GM18867 (cell line): ENCODE data around the gene TCL1B.
"Not testable (repeated sequence)": the region's sequence is repeated elsewhere in the genome, so short reads cannot be mapped to it uniquely, and the experiment has no call there.

ENCODE experiments used
- ATAC-seq: cut with Tn5 transposase; IDR thresholded peaks from one replicate; pipeline ENCODE4 v1.9.1; 2021; ENCODE audit warnings: mild to moderate bottlenecking, moderate library complexity; ENCODE audit not compliant: unreplicated experiment

Gene TCL1B, protein sequence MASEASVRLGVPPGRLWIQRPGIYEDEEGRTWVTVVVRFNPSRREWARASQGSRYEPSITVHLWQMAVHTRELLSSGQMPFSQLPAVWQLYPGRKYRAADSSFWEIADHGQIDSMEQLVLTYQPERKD

DNA sequence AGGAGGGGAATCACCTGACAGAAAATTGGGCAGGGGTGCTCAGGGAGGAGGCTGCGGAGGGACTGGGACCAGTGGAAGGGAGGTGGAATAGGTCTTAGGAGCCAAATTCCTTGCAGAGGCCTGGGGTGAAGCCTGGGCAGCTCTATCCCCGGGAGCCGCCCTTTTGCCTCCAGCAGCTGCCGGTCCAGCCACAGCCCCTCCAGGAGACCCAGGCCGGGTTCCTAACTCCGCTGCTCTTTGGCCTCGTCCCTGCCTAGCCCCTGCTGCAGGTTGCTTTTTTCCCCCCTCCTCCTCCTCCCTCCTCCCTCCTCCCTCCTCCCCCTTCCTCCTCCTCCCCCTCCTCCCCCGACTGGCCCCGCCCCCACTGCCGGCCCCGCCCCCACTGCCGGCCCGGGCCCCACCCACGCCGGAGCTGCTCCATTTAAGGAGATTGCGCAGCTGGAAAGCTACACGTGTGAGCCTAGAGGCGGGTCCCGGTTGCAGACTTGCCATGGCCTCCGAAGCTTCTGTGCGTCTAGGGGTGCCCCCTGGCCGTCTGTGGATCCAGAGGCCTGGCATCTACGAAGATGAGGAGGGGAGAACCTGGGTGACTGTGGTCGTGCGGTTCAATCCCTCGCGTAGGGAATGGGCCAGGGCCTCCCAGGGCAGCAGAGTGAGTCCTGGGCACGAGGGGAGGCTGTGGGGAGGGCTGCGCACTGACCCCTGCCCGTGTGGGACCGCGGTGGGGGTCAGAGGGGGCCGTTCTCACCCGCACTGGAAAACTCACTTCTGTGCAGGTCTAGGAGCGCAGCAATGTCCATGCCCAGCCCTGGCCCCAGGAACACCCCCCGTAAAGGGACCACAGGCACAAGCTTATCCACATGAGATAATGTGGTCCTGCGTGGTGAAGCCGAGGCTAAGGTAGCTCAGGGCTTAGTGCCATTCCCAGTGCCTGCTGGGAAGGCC is at the start of gene TCL1B:
Gene TCL1B, plus strand, starts transcription at position 449 of the 945 bp plus-strand sequence. Its CDS starts 42 bp downstream, at position 491.
- ATAC-seq: no peak

DNA sequence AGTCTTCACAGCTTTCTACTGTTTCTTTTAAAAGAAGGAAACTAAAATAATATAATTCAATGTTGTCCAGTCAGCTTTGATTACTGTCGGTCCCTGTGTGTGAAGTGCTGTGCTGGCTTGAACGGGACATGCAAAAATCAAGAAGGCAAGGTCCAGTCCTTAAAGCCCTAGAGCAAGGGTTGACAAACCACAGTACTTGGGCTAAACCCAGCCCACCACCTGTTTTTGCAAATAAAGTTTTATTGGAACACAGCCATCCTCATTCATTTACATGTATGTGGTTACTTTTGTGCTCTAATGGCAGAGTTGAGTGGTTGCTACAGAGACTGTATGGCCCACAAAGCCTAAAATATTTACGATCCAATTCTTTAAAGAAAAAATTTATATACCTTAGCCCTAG is 41.2 kb upstream of the TCL1B start:
- ATAC-seq: no peak

DNA sequence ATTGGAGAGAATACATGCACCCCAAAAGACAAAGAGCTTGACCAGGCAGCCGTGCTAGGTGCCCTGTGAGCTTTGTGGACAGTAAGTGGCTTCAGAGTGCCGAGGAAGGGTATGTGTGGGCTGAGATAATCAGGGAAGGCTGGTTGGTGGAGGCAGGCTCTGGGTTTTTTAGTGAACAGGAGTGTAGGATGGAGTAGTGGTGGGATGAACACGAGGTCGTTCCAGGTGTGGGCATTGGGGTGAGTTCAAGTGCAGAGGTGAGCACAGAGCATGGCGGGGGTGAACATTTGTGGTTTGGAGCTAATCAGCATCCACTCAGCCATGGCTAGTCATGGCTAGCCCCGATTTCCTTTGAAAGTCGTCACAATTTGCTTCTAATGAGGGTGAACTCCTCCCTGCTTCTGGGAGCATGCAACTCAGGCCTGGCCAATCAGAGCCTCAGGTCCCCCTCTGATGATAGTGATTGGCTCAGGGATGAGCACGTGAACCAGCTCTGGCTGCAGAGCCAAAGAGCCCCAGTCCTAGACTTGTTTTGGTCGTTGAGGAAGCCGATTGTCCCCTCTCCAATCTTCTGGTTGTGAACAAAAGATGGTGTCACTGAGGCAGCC is 40.7 kb upstream of the TCL1B start:
- ATAC-seq: no peak

DNA sequence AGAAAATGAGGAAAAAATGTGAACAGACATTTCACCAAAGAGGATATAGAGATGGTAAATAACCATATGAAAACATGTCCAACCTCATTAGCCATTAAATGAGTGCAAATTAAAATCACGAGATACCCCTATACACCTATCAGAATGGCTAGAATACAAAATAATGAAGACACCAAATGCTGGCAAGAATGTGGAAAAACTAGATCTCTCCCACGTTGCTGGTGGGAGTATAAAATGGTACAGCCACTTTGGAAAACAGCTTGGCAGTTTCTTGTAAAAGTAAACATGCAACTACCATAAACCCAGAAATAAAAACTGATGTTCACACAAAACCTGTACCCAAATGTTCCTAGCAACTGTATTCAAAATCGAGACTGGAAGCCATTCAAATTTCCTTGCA is 38.3 kb upstream of the TCL1B start:
- ATAC-seq: no peak

DNA sequence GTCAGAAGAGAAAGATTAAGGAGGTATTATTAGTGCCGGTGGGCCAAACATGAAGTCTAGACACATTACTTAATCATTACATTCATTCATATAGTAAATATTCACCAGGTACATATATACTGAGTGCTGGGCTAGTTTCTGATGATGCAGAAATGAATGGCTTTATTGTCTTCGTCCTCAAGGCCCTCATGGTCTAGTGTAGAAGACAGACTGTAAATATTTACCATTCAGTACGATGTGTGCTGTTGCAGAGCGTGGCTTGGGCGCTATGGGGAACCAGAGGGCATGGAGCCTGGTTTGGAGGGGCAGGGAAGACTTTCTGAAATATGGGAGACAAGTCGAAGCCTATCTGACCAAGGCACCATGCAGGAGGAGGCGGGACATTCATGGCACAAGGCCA is 37.0 kb upstream of the TCL1B start:
- no peak for ATAC-seq

DNA sequence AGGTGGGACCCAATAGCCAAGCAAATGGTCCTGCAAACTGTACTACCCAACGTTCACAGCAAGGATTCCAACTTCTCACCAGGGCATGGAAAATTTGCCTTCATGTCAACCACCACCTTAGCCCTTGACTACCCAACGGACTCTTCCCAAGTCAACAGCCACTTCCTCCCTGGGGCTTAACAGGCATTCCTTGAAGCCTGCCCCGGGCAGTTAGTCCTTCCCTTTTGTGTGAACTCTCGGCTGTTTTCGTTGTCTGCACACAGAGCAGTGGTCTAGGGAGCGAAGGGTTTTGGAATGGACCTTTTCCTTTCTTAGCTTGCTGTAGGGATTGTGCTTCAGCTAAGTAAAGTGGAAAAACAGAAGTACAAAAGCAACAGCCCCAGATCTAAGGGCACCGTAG is 35.2 kb upstream of the TCL1B start:
- ATAC-seq: no peak

DNA sequence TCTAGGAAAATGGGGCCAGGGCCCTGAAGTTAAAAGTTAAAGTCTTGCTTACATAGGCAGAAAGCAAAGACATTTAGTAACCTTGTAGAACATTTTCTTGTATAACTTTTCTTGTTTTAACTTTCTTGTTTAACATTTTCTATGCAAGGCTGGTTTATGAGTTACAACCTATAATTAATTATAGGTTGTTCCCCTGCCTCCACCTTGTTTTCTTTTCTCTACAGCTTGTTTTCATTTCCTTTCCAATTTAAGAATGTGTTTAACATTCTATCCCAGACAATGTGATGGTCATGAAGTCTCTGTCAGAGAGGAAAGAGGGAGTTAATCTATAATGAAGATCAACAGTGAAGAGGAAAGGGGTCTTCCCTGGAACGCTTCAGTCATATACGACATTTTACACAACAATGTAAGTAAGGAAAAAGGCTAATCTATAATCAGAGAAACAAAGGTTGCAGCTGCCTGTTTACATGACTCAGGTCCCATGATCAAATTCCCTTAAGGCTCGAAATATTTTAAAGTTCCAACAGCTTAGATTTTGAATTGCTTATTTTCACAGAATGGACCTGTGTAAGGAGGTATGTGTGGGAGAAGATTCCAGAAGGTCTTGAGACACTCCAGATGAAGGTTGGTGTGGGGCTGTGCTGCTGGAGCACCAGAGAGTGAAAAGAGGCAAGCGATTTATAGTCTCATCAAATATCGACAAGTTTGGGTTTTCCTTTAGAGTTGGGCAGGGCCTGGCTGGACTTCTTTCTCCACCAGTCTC is 34.2 kb upstream of the TCL1B start:
- no peak for ATAC-seq

DNA sequence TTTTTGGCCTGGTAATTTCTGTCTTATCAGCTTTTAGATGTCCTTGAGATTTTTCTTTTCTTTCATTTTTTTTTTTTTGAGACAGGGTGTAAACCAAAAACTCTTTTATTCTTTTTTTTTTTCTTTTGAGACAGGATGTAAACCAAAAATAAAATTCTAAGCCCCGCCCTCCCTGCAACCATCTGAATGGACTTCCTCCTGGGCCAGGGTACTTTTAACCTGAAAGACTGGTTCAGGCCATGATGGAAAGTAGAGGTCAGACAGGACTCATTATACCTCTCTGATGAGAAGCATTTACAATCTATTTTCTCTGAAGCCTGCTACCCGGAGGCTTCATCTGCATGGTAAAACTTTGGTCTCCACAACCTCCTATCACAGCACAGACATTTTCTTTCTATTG is 33.5 kb upstream of the TCL1B start:
- ATAC-seq: no peak

DNA sequence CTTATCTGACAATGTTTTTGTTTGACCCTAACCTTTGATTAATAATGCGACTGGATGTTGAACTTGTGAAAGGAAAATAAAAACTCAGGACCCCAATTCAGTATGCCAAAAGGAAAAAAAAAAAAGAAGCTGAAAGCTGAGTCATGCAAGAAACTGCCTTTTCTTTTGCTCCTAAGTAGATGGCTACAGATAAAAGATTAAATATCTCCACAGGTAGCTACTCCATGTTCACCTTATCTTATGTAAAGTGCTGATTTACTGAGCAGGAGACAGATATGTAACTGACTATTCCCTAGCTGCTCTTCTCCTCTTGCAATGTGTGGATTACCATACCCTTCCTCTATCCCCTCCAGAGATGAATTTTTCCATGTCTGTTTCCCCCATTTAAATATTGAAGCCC is 30.8 kb upstream of the TCL1B start:
- no peak for ATAC-seq

DNA sequence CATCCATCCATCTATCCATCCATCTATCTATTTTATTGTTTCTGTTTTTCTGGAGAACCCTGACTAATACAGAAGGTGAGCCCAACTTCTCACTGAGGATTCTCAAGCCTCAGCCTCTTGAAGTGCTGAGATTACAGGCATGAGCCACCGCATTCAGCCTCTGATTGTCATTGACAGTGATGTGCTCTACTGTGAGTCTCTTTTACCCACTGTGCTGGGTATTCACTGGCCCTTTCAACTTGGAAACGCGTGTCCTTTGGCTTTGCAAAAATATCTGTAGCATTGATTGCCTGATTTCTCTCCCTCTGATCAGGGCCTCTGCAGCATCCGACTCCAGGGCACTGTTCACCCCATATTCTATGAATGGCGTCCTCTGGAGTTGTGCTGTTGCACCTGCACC is 29.6 kb upstream of the TCL1B start:
- no peak for ATAC-seq

DNA sequence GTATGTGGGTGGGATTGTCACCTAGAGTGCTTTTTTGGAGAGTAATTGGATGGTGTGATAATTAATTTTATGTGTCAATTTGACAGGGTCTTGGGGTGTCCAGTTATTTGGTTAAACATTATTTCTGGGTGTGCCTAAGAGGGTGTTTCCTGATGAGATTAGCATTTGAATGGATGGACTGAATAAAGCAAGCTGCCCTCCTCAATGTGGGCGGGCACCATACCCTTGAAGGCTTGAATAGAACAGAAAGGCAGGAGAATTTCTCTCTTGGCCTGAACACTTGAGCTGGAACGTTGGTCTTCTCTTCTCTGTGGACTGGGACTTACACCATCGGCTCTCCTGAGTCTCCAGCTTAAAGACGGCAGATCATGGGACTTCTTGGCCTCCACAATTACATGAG is 28.8 kb upstream of the TCL1B start:
- ATAC-seq: no peak

DNA sequence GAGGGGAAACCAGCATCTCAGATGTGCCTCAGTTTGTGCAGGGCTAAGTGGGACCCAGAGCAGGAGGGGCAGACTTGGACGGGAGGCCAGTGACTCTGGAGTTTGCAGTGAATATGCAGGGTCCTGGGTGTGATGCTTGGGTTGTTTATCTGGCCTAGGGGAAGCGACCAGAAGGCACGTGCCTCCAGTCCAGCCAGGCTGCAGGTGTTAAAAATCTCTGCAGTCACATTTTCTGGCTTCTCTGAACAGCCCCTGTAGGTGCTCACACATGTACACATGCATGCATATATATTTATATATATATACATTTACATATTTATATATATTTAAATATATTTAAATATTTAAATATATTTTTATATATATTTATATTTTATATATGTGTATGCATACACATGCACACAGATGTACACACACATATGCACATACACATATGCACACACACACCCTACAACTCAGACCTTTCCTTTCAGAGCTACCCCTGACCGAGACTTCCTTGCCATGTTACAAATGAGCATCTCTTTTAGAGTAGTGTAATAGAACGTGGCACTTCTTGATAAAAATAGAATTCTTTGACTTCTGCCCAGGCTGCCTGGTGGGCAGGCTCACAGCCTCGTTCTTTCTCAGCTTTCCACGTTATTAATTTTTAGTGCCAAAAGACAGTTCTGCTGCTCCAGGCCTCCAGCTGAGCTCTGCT is 26.8 kb upstream of the TCL1B start:
- no peak for ATAC-seq

DNA sequence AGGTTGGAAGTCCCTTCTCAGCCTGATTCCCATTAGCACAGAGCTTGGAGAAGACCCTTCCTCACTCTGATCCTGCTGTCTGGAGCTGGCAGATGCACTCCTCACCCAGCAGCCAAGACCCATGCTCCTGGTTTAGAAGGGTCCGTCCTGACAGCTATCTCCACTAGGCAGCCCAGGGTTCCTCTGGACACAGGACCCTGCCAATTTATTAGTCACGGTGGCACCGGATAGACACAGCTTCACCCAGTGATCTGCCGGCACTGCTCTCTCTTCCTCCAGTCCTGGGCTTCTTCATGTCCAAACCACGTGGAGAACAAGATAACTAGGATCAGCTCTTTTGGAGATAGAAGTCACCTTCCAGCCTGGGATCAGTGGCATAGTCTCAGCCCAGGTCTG is 26.2 kb upstream of the TCL1B start:
- no peak for ATAC-seq

DNA sequence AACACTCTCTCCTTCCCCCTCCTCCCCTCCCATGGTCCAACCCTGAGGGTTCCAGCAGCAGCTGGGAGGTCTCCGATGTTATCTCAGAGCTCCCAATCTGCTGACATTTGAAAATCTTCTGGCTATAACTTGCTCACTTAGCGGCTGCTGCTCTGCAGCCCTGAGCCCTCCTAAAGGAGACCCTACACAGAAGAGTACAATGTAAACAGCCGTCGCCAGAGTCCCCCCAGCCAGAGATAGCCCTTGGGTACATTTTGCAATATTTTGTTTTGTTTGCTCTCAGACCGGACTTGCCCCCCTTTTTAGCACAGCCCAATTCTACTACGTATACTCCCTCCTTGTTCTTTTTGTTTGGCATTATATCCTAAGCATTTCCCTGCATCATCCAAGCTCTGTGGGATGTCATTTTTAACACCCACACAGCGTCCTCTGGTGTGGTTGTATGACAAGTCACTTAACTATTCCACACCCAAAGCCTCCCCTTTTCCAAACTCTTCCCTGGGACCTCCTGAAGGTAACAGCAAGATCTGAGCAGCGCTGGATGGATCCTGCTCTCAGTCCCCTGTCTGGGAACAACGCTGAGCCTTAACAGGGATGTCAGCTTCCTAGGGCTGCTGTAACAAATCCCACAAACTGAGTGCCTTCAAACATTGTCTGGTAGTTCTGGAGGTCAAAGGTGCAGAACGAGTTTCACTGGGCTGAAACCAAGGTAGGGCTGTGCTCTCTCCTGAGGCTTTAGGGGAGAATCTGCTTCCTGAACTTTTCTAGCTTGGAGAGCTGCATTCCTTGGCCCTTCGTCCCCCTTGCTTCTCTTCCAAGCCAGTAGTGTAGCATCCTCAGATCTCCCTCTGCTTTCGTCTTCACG is 25.3 kb upstream of the TCL1B start:
- ATAC-seq: no peak

DNA sequence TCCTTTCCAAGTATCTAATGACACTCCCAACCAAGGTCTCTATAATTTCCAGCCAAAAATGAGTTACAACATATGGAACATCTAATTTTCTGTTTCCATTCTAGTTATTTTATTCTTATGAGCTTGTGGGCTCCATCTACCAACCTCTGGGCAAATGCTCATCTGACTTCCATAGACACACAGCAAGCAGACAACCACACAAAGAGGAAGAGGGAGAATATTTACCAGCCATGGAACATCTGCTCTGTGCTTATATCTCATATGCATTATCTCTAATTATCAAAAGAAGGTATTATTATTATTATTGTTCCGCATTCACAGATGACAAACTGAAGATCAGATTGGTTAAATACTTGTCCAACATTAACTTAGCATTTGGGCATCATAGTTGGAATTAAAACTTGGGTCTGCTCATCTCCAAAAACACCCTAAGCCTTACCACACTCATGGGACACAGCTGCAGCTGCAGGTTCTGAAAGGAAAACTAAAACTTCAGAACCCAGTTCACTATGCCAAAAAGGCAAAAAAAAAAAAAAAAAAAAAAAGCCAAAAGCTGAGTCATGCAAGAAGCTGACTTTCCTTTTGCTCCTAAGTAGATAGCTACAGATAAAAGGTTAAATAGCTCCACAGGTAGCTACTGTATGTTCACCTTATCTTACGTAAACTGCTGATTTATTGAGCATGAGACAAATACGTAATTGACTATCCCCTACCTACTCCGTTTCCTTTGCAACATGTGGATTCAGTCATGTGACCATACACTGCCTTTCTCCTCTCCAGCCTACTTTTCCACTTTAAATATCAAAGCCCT is 23.6 kb upstream of the TCL1B start:
- peak; percentile 34 for ATAC-seq

DNA sequence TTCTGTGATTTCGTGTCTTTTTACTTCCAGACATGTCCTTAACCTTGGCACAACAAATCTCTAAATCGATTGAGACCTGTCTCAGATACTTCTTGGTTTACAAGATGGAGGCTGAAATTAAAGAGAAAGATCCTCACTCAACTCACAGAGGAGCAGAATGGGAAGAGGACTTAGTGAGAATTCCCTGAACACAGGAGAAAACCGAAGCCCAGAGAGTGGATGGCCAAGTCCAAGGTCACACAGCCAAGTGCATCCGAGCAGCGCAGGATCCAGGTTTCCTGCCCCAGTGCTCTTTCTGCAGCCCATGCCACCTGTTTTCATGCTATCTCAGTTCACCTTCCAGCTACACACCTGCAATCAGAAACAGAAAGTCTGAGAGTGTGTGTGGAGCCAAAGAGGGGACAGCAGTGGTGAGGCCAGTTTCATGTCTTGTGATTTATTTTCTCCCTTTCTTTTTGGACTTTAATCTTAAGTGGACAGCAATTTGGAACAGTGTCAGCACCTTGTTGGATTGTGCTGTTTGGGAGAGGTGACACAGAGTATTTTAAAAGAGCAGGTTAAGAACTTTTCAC is 22.9 kb upstream of the TCL1B start:
- peak; percentile 38 for ATAC-seq

DNA sequence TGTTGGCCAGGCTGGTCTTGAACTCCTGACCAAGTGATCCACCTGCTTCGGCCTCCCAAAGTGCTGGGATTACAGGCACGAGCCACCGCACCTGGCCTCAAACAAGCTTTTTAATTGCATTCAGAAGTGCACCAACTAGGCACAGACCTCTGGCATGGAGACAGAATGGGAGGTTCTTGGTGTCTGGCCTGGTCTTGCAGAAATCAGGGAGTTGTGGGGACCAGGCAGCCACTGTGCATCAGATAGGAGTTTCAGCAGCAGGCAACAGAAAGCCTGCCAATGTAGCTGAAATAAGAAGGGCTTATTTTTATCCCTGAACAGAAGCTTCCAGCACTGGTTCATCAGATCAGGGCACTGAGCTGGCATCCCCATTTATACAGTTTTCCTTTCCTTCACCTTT is 22.2 kb upstream of the TCL1B start:
- no peak for ATAC-seq

DNA sequence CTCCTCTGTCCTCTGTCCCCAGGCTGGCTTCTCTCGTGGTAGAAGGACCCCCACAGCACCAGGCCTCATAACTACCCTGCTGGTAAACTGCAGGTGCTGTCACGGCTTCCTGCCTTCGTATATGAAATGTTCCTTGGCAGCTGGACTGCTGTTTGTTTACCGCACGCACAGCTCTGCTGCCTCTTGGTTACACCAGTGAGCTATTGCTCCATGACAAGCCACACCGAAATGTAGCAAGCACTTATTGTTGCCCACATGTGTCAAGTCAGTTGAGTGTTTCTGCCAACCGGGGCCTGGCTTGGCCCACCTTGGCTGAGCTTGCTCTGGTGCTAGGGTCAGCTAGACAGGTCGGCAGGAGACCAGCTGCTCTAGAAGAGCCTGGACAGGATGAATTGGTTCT is 21.7 kb upstream of the TCL1B start:
- no peak for ATAC-seq

DNA sequence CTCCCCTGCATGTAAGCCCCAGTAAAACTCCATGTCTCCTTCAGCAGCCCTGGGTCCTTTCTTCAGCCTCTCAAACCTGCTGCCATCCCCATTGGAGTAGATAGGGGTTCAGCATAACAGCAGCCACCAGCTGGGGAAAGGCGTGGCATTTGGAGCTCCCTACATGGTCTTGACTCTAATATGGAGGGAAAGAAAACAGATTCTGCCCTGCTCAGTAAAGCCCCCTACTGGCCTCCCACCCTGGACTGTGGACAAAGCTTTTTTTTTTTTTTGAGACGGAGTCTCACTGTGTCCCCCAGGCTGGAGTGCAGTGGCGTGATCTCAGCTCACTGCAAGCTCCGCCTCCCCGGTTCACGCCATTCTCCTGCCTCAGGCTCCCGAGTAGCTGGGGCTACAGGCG is 20.7 kb upstream of the TCL1B start:
- ATAC-seq: not testable (repeated sequence)
